HG02610 (cell line): Measurements from ENCODE around the gene EPS15.
A peak's percentile ranks its signal among the peaks of the same experiment; 100 is the strongest.
"Not testable (repeated sequence)": the region's sequence is repeated elsewhere in the genome, so short reads cannot be mapped to it uniquely, and the experiment has no call there.

Experiments
- ATAC-seq: cut with Tn5 transposase; IDR thresholded peaks from one replicate; pipeline ENCODE4 v1.9.1; 2021; ENCODE audit warnings: mild to moderate bottlenecking, moderate library complexity; ENCODE audit not compliant: unreplicated experiment

The EPS15 gene

DNA sequence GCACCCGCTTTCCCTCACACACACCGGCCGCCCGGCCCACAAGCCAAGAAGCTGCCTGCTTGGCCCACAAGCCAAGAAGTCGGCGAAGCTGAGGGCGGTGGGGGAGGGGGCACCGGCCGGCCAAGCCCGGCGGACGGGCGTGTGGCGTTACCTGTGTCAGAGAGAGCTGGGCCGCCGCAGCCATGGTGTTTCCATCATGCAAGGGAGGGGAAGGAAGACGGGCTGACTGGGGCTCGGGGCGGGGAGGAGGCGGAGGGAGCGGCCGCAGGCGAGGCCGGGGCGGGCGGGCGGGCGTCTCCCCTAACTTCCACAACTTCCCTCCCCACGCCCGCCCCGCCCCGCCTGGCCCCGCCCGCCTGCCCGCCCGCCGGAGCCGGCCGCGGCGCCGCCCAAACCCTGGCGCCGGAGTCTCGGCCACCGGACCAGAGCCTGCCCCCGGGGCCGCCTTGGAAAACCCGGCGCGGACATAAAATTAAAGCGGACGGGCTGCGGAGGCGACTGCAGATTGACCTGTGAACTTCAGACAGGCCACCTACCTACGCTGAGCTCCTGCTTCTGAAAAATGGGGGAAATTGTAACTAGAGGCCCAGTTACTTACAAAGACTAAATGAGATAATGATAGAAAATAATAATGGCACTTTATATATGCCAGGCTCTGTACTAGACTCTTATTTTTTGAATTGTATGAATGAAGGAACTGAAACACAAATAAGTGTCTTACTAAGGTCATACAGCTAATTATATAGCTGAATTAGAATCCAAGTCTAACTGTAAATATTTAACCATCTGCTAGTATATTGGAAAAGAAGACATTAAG, at the start of gene EPS15:
Gene EPS15, minus strand, starts transcription at position 219 of the 817 bp plus-strand sequence. Its CDS starts 35 bp downstream, at position 184.
- peak; percentile 70 for ATAC-seq

- ATAC-seq, result no peak
Measured at GRCh38 chr1:51568231-51568935, 49.3 kb upstream of the EPS15 start.

- ATAC-seq, result no peak
Measured at GRCh38 chr1:51567653-51568052, 48.6 kb upstream of the EPS15 start.

DNA sequence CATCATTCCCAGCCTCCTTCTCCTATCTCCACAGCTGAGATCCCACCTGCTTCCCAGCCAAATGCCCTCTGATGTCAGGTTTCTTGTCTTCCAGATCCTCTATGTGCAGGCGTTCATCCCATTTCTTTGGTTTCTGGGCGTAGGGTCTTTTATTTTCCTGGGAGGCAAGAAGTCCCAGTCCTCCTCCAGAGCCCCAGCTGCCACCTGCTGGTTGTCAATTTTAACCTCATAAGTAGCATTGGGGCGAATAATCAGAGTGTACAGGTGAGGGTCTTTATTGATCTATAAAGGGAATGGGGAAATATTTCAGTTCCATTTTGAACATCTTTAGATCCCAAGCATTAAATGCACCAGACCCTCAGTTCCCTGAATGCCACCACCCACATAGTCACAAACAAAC, 47.2 kb upstream of the EPS15 start:
- no peak for ATAC-seq

GRCh38 chr1:51565009-51565408, 45.9 kb upstream of the EPS15 start:
- no peak for ATAC-seq

DNA sequence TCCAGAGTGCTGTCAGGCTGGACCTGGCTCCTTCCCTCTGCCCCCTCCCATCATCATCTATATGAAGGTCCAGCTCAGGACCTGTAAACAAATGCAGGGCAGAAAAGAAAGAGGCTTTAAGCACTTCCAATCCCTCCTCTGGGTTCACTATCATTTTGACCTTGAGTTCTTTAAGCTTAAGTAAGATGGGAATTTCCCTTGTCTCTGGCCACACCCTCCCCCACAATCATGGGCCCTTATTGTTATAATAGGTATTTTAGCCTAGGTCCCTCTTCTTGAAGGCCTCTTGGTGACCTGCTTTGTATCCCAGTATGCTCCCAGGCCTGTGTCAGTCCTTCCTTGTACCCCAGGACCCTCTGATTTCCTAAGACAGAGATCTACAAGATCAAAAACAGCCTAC, 45.1 kb upstream of the EPS15 start:
- ATAC-seq, result peak; percentile 58

DNA sequence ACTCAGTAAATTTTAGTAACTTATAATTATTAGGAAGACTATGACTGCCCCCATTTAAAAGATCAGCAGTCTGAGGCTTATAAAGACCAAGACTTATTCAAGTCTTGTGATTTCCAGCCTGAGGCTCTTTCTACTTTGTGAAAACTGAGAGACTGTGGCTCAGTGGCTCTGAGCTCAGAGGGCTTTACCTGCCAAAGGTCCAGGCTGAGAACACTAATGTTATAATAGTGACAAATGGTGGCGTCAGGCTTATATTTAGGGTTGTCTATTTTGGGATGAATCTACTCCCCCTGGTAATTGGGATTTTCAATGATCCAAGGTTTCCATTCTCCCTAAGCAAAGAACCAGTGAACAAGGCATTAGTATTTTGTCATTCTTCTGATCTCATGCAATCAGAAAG, 42.6 kb upstream of the EPS15 start:
- ATAC-seq, result no peak

- ATAC-seq, result not testable (repeated sequence)
Measured at GRCh38 chr1:51560895-51561294, 41.8 kb upstream of the EPS15 start.

DNA sequence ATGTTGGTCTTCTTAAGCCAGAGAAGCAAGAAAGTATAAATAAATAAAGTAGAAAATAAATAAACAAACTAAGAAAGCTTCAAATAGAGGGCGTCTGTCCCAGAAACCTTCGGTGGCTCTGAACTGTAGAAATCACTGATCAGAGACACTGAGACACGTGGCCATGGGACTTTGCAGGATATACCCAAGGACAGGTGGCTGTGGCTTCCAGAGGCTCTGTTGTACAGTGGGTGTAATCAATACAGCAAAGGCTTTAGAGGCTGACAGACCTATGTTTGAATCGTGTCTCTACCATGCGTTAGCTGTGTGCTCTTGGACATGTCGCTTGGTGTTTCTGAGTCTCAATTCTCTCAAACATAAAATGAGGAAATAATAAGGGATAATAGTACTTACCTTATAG, 41.0 kb upstream of the EPS15 start:
- no peak for ATAC-seq

- ATAC-seq, result no peak
Measured at GRCh38 chr1:51559501-51559900, 40.4 kb upstream of the EPS15 start.

DNA sequence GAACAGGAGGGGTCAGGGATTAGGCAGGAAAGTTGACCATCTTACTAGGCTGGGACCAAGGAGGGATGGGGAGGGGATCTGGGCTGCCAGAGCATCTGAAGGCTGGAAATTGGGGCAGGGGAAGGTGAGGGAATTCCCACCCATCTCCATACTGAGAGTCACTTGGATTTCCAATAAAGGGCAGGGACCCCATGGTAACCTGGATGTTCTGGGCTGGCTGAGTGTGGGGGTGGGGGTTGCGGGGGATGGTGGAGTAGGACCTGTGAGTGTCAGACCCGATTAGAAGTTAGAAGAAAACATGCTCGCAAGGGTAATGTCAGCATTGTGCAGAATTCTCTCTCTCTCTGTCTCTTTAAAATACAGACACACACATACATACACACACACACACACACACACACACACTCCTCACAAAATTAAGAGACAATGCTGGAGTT, 40.0 kb upstream of the EPS15 start:
- ATAC-seq, result no peak

DNA sequence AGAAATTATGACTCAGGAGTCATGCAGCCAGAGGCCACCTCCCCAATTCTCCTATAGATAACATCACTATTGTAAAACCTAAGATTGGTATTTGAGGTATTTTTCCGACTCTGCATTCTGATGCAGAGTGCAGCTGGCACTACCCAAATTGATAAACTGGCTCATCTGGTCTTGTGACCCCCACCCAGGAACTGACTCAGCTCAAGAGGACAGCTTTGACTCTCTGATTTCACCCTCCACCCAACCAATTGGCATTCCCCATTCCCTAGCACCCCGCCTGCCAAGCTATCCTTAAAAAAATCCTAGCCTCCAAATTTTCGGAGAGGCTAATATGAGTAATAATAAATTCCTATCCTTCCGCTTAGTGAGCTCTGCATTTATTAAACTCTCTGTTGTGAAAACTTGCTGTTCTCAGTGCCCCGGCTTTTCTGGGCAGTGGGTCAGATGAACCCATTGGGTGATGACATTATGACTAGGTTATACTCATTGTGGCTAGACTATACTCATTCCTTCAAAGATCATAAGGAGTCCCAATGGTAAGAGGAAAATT, 39.4 kb upstream of the EPS15 start:
- peak; percentile 50 for ATAC-seq

DNA sequence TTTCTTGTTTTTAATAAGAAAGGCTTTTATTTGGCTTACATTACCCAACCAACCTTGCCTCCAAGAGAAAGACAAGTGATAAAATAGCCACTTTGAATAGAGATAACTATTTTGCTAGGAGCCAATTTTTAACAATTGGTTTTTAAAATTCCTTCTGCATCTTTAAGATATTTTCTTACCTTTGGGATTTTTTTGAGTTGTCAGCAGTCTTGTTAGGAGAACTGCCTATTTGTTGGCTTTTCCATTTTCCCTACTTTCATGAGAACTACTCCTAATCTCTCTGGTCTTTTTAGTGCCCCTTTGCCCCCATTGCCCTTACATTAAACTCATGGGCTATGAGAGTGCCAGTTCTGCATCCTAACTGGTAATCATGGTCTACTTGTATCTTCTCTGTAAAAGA, 38.1 kb upstream of the EPS15 start:
- no peak for ATAC-seq

DNA sequence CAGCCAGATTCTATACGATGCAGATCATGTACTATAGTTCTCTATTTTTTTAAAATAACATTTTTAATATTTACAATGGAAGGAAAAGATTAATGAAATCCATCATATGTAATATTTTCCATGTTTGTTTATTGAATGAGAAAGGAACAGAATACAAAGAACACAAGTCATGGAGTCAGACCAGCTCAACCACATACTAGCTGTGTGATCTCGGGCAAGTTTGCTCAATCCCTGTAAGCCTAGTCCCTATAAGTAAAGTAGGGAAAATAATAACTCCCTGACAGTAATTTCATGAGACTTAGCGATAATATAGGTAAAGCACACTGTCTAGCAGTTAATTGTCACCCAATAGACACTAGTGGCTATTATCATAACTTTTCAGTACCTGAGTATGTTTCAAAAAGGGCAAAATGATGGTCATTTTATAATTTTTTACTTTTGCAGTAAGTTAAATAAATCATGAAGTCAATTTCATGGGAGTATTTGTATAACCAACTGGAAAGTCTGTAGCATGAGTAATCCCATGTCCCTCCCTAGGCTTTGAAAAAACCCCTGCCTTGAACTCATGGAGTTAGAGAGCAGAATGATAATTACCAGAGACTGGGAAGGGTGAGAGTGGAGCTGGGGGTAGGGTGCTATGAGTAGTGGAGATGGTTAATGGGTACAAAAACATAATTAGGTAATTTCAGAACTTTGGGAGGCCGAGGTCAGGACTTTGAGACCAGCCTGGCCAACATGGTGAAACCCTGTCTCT, 37.0 kb upstream of the EPS15 start:
- no peak for ATAC-seq

- ATAC-seq, result no peak
Measured at GRCh38 chr1:51553911-51554310, 34.8 kb upstream of the EPS15 start.

DNA sequence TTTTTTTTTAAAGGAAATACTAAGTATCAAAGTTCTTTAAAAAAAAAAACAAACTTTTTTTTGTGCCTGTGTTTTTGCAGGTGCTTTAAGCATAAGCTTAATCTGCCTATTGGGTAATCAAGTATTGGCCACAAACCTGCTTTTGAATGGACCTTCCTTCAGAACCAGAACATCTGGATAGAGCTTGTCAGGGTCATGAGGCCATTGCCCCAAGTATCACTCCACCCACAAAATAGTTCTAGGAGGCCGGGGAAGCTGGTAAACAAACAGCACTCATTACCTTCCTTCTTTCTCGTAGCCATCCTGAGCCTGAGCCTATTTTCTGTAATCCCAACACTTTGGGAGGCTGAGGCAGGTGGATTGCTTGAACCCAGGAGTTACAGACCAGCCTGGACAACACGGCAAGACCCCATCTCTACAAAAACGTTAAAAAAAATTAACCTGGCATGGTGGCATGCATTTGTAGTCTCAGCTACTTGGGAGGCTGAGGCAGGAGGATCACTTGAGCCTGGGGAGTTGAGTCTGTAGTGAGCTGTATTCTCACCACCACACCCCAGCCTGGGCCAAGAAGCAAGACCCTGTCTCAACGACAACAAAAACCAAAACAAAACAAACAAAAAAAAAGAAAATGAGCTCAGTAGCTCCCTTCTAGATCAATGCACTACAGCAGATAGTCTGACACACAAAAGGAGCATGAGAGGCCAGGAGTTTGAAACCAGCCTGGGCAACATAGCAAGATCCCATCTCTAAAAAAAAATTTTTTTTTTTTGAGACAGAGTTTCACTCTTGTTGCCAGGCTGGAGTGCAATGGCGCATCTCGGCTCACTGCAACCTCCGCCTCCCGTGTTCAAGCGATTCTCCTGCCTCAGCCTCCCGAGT, 34.1 kb upstream of the EPS15 start:
- ATAC-seq, result no peak

DNA sequence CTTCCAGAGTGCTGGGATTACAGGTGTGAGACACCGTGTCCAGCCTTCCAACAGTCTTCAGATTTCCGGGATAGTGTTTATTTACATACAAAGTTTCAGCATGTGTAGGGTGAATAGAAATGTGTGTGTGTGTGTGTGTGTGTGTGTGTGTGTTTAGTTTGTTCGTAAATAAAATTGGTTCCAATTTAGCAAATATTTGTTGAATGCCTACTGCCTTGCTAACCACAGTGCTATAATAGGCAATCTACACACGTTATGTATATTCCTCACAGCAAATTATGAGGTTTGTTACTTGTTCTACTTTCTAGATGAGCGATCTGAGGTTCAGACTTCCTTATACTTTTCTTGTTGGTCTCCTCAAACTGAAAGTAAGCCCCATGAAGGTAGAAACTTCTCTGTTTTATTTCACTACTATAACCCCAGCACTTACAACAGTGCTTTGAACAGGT, 32.8 kb upstream of the EPS15 start:
- peak; percentile 51 for ATAC-seq

- no peak for ATAC-seq
Measured at GRCh38 chr1:51551081-51551480, 32.0 kb upstream of the EPS15 start.

- ATAC-seq, result no peak
Measured at GRCh38 chr1:51549901-51550300, 30.8 kb upstream of the EPS15 start.

- no peak for ATAC-seq
Measured at GRCh38 chr1:51549016-51549619, 30.1 kb upstream of the EPS15 start.
